Left ventricle myocardium inferior (tissue), 1 donor: ENCODE results near the gene VGLL1. TPM values are rescaled to one million over a fixed set of nuclear protein-coding genes. Genes with fewer than 3 reads are reported as not detected.

Source experiments
- microRNA-seq: library from miRNA; unstranded; fragments of <30 nt; microRNA quantifications from one replicate; pipeline ENCODE4 v1.2.0, GENCODE V29; 2020
- total RNA-seq: library from RNA; stranded (reverse); fragmentation: NEBNext Ultra II Directional; extraction: Animal tissue kit (Norgen Biotek cat#: 25700); gene quantifications from one replicate; pipeline ENCODE4 v1.2.1, GENCODE V29; 2021
- donor health status: DM: no; HTN: yes; CAD: no; lungs with severe emphysema.

Gene VGLL1
- total RNA-seq, 1 donor from 2014 or later = not detected

Small RNA genes lying within 50 kb of the gene (microRNA-seq; reads per million reads assigned to microRNA genes)
- gene MIR934 = not detected

Other genes with a start within 250 kb of the VGLL1 start
- gene ADGRG4, start 231.3 kb upstream of the VGLL1 start, total RNA-seq = not detected
- gene BRS3, start 44.3 kb upstream of the VGLL1 start, total RNA-seq = not detected
- gene HTATSF1, start 34.6 kb upstream of the VGLL1 start, total RNA-seq = 63.6 TPM
- not detected for gene CD40LG, start 115.9 kb downstream of the VGLL1 start, total RNA-seq
- 54.9 TPM for gene ARHGEF6, start 248.7 kb downstream of the VGLL1 start, total RNA-seq